Calu3 (cell line): Measurements from ENCODE around the gene SH3BP1. TPM values are rescaled to one million over a fixed set of nuclear protein-coding genes. Genes with fewer than 3 reads are reported as not detected.
A peak's percentile ranks its signal among the peaks of the same experiment; 100 is the strongest.
"Not testable (repeated sequence)": the region's sequence is repeated elsewhere in the genome, so short reads cannot be mapped to it uniquely, and the experiment has no call there.

Experiments used
- BruUV-seq: library from RNA; stranded (reverse); fragments of 400-500 nt; replicated peaks from 2 replicates; lab custom pipeline; 2021; lab: Mats Ljungman, UMichigan
- CTCF ChIA-PET: fragments of 300-600 bp; sonication (Branson Sonifier 250); formaldehyde crosslinking; loops from one replicate; lab custom pipeline; 2022; ENCODE audit warnings: antibody characterized with exemption; lab: Charles Lee
- DNase-seq: peaks from one replicate; pipeline ENCODE4 v3.0.0; 2022
- H3K27ac Mint-ChIP-seq: one replicate; pipeline ENCODE4 v1.8.0; 2022; ENCODE audit warnings: mixed read lengths; ENCODE audit not compliant: unreplicated experiment
- H3K27me3 Mint-ChIP-seq: one replicate; pipeline ENCODE4 v1.8.0; 2022; ENCODE audit warnings: mixed read lengths; ENCODE audit not compliant: unreplicated experiment
- H3K36me3 Mint-ChIP-seq: one replicate; pipeline ENCODE4 v1.8.0; 2022; ENCODE audit warnings: mild to moderate bottlenecking, moderate library complexity, mixed read lengths; ENCODE audit not compliant: insufficient read depth, unreplicated experiment
- H3K4me1 Mint-ChIP-seq: one replicate; pipeline ENCODE4 v1.8.0; 2022; ENCODE audit warnings: mild to moderate bottlenecking, low read depth, mixed read lengths; ENCODE audit not compliant: unreplicated experiment
- H3K4me3 Mint-ChIP-seq: one replicate; pipeline ENCODE4 v1.8.0; 2022; ENCODE audit warnings: mild to moderate bottlenecking, low read depth, moderate library complexity, mixed read lengths; ENCODE audit not compliant: unreplicated experiment
- H3K9me3 Mint-ChIP-seq: one replicate; pipeline ENCODE4 v1.8.0; 2022; ENCODE audit warnings: low read depth, mixed read lengths; ENCODE audit not compliant: unreplicated experiment
- CTCF ChIP-seq: fragments of 200-600 bp; IDR thresholded peaks from one replicate; pipeline ENCODE4 v1.8.0; 2022; ENCODE audit warnings: antibody characterized with exemption; ENCODE audit not compliant: unreplicated experiment
- intact Hi-C: fragments of 100-400 bp; cut with micrococcal nuclease; formaldehyde crosslinking; loops from one replicate; pipeline ENCODE4 v1.10.0; 2022; ENCODE audit not compliant: unreplicated experiment
- total RNA-seq: library from RNA; stranded (reverse); gene quantifications from 2 replicates; pipeline ENCODE4 v1.2.3, GENCODE V29; 2022

Gene SH3BP1
- total RNA-seq, 1 experiment from 2014 or later, result 17.6 TPM

- H3K27me3 Mint-ChIP-seq, result no peaks in the 10 kb centered on the region
- peaks cover 15% of the 10 kb centered on the region for H3K36me3 Mint-ChIP-seq
- H3K27ac Mint-ChIP-seq, result no peak overlapping the region
- no peak for DNase-seq
- peaks cover 38% of the 10 kb centered on the region for H3K4me1 Mint-ChIP-seq
- no peak overlapping the region for H3K4me3 Mint-ChIP-seq
- no peak for TF ChIP-seq CTCF
- no TSS peak for BruUV-seq
- no peaks in the 10 kb centered on the region for H3K9me3 Mint-ChIP-seq
- intact Hi-C loops, result no loop called here
- CTCF ChIA-PET, result interaction anchor here (0.7 kb wide), 1 partner anchor 99 kb away, joined by 8 read pairs; no protein-coding TSS in a partner anchor
Measured at GRCh38 chr22:37599153-37599552, 40.3 kb upstream of the SH3BP1 start.

GRCh38 chr22:37601203-37601539 is 38.3 kb upstream of the SH3BP1 start:
- Mint-ChIP-seq H3K9me3 (no peaks in the 10 kb centered on the region), H3K4me1 (peaks cover 42% of the 10 kb centered on the region), H3K27ac (peak overlapping the region; percentile 97), H3K4me3 (peak overlapping the region; percentile 73), H3K27me3 (no peaks in the 10 kb centered on the region), H3K36me3 (peaks cover 15% of the 10 kb centered on the region)
- CTCF ChIA-PET, result no interaction called here
- intact Hi-C loops, result no loop called here
- no peak for DNase-seq
- BruUV-seq, result no TSS peak
- TF ChIP-seq CTCF, result no peak

- no peaks in the 10 kb centered on the region for H3K9me3 Mint-ChIP-seq
- H3K36me3 Mint-ChIP-seq, result peaks cover 16% of the 10 kb centered on the region
- H3K4me3 Mint-ChIP-seq, result peak overlapping the region; percentile 73
- CTCF ChIA-PET, result interaction anchor here (0.6 to 1.0 kb wide), 8 partner anchors 9 to 89 kb away, joined by 3 to 7 read pairs (median 4); no protein-coding TSS in a partner anchor
- DNase-seq, result peak; percentile 88
- intact Hi-C loops, result no loop called here
- BruUV-seq, result no TSS peak
- peak overlapping the region; percentile 97 for H3K27ac Mint-ChIP-seq
- H3K4me1 Mint-ChIP-seq, result peaks cover 42% of the 10 kb centered on the region
- H3K27me3 Mint-ChIP-seq, result no peaks in the 10 kb centered on the region
- TF ChIP-seq CTCF, result no peak
Measured at GRCh38 chr22:37601540-37602442, 37.7 kb upstream of the SH3BP1 start.

DNA sequence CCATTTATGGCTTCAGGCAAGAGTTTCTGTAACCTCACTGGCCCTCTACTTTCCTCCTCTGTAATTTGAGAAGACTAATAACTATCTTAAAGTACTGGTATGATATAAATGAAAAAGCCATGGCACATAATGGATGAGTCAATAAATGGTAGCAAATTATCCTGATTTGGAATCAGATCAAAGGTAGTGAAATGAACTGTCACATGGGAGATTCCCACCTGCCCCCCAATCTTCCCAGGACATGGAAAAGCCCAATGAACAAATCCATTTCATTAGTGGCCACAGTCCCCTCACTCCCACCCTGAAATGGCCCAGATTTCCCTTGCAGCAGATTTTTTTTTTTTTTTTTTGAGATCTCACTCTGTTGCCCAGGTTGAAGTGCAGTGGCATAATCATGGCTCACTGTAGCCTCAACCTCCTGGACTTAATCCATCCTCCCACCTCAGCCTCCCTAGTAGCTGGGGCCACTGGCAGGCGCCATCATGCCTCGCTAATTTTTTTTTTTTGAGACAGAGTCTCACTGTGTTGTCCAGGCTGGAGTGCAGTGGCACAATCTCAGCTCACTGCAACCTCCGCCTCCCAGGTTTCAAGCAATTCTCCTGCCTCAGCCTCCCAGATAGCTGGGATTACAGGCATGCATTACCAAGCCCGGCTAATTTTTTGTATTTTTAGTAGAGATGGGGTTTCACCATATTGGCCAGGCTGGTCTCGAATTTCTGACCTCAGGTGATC is 36.8 kb upstream of the SH3BP1 start:
- H3K4me3 Mint-ChIP-seq, H3K27me3 Mint-ChIP-seq, H3K9me3 Mint-ChIP-seq, intact Hi-C loops, BruUV-seq, DNase-seq: not testable (repeated sequence)
- Mint-ChIP-seq H3K36me3 (peaks cover 25% of the 10 kb centered on the region), H3K4me1 (peaks cover 42% of the 10 kb centered on the region), H3K27ac (peak overlapping the region; percentile 97)
- CTCF ChIA-PET, result interaction anchor here (0.8 to 1.0 kb wide), 7 partner anchors 10 to 90 kb away, joined by 3 to 7 read pairs (median 5); no protein-coding TSS in a partner anchor
